HepG2 (cell line): ENCODE results near the gene PTCH1. TPM values are rescaled to one million over a fixed set of nuclear protein-coding genes. Genes with fewer than 3 reads are reported as not detected.

Source experiments
- ATAC-seq: fragments of 200-7000 bp; cut with Tn5 transposase; 3 replicates; pipeline ENCODE4 v1.9.1; 2020; ENCODE audit warnings: mild to moderate bottlenecking, moderate library complexity
- BruUV-seq: library from RNA; stranded (reverse); fragments of 400-500 nt; replicated peaks from 2 replicates; lab custom pipeline; 2021; lab: Mats Ljungman, UMichigan
- CTCF ChIA-PET: fragments of 300-600 bp; formaldehyde crosslinking; extraction: SDS; loops from one replicate; lab custom pipeline; 2021; ENCODE audit warnings: low total read pairs, inconsistent platforms, low intra/inter-chr PET ratio; lab: Yijun Ruan, JAX
- POLR2A ChIA-PET: fragments of 350-600 bp; sonication (Branson Sonifier 250); formaldehyde crosslinking; loops from one replicate; lab custom pipeline; 2020; ENCODE audit warnings: antibody characterized with exemption, inconsistent platforms; lab: Yijun Ruan, JAX
- DNase-seq: peaks from one replicate; pipeline ENCODE4 v3.0.0-alpha.2; 2015; ENCODE audit warnings: low spot score
- FAIRE-seq: peaks from 3 replicates; lab custom pipeline; 2011; peaks lifted over from hg19 to GRCh38; lab: Jason Lieb, UNC
- H2AFZ ChIP-seq: one replicate; pipeline ENCODE4 v1.6.1; 2011; ENCODE audit warnings: low read length, inconsistent platforms
- H3K27ac ChIP-seq: fragments of 300-600 bp; 3 replicates; pipeline ENCODE4 v1.8.0; 2011; ENCODE audit warnings: mixed run types, mild to moderate bottlenecking, mixed read lengths, low read length, inconsistent platforms; ENCODE audit not compliant: insufficient read depth; ENCODE audit errors: extremely low read length
- H3K27me3 ChIP-seq, 2 experiments: fragments of 200-600 bp in 1 of 2; 2 replicates in 1 of 2; 3 replicates in 1 of 2; pipeline versions ENCODE4 v1.6.0 to v1.8.0; 2011; ENCODE audit warnings: low read length in 2 of 2, mild to moderate bottlenecking in 2 of 2, moderate library complexity in 2 of 2, inconsistent platforms in 1 of 2; ENCODE audit not compliant: insufficient read depth in 2 of 2, control insufficient read depth in 1 of 2
- H3K36me3 ChIP-seq, 2 experiments: fragments of 200-600 bp in 1 of 2; replicated peaks in 1 of 2; 2 replicates in 1 of 2; 3 replicates in 1 of 2; pipeline versions ENCODE4 v1.5.1 to v1.8.0; 2011; ENCODE audit warnings: low read length in 2 of 2, inconsistent platforms in 1 of 2; ENCODE audit not compliant: insufficient read depth in 2 of 2, control insufficient read depth in 1 of 2
- H3K4me1 ChIP-seq: 2 replicates; pipeline ENCODE4 v1.5.1; 2012; ENCODE audit warnings: low read length, inconsistent platforms; ENCODE audit not compliant: insufficient read depth
- H3K4me2 ChIP-seq: 2 replicates; pipeline ENCODE4 v1.6.0; 2011; ENCODE audit warnings: low read depth, low read length, inconsistent platforms
- H3K4me3 ChIP-seq, 3 experiments: fragments of 200-600 bp in 1 of 3; sonication (generic), shearing (Covaris generic) in 1 of 3; replicated peaks in 1 of 3; 2 replicates each; pipeline ENCODE4 v1.5.1; 2011 to 2016; ENCODE audit warnings: low read length in 3 of 3, inconsistent platforms in 2 of 3, low read depth in 2 of 3, mild to moderate bottlenecking in 2 of 3, control low read depth in 1 of 3, mixed read lengths in 1 of 3; ENCODE audit not compliant: insufficient read depth in 1 of 3
- H3K79me2 ChIP-seq: one replicate; pipeline ENCODE4 v1.6.1; 2011; ENCODE audit warnings: low read length, inconsistent platforms; ENCODE audit not compliant: insufficient read depth
- H3K9ac ChIP-seq: 2 replicates; pipeline ENCODE4 v1.6.0; 2011; ENCODE audit warnings: mild to moderate bottlenecking, low read depth, low read length, inconsistent platforms; ENCODE audit not compliant: insufficient read depth
- H3K9me3 ChIP-seq: 2 replicates; pipeline ENCODE4 v1.5.1; 2012; ENCODE audit warnings: mild to moderate bottlenecking, low read length
- H4K20me1 ChIP-seq: 2 replicates; pipeline ENCODE4 v1.6.0; 2011; ENCODE audit warnings: inconsistent platforms, mild to moderate bottlenecking, low read length, moderate library complexity; ENCODE audit not compliant: insufficient read depth
- CC2D1A ChIP-seq: sonication (generic); formaldehyde crosslinking; IDR thresholded peaks from 2 replicates; pipeline ENCODE4 v1.8.1; 2023; ENCODE audit warnings: mild to moderate bottlenecking, missing genetic modification reagents
- PCBP1 ChIP-seq: fragments of 200-400 bp; formaldehyde crosslinking; IDR thresholded peaks from 2 replicates; pipeline ENCODE4 v1.6.1; 2017; ENCODE audit warnings: mild to moderate bottlenecking, low read depth, low read length, borderline replicate concordance
- SYNCRIP ChIP-seq: fragments of 200-400 bp; formaldehyde crosslinking; IDR thresholded peaks from 2 replicates; pipeline ENCODE4 v1.6.1; 2018; ENCODE audit warnings: mild to moderate bottlenecking, low read depth, low read length; ENCODE audit not compliant: insufficient read depth
- WGBS: methylation state at CpG from one replicate; pipeline ENCODE4 v1.1.6; 2017; ENCODE audit warnings: low lambda C conversion rate; 5-methylcytosine and 5-hydroxymethylcytosine counted together
- in situ Hi-C: cut with HindIII; loops from 2 replicates; pipeline ENCODE4 v1.10.0; 2017; ENCODE audit warnings: low pct_unique_long_range_greater_than_20kb; ENCODE audit not compliant: extremely low pct_ligation_motif_present
- intact Hi-C: fragments of 100-400 bp; cut with micrococcal nuclease; formaldehyde crosslinking; loops from one replicate; pipeline ENCODE4 v1.10.0; 2022; ENCODE audit not compliant: unreplicated experiment
- polyA plus RNA-seq, 8 experiments: library from polyadenylated mRNA; depleted of rRNA in 3 of 8; stranded (reverse) in 7 of 8; unstranded in 1 of 8; fragments of >200 nt; fragmentation: Illumina TruSeq in 4 of 8; extraction: Trizol in 4 of 8; gene quantifications; 2 replicates each; pipeline versions ENCODE4 v1.2.1 to v1.2.3, GENCODE V29; 2011 to 2016; ENCODE audit warnings: low read depth in 4 of 8, missing spikeins in 1 of 8, mixed read lengths in 1 of 8; ENCODE audit not compliant: insufficient read depth in 1 of 8
- total RNA-seq, 5 experiments: library from RNA; depleted of rRNA; stranded (reverse); fragments of >200 nt; fragmentation: Illumina TruSeq; extraction: Trizol; gene quantifications; 2 replicates each; pipeline ENCODE4 v1.2.3, GENCODE V29; 2016; ENCODE audit warnings: low read depth in 1 of 5
- TF ChIP-seq, protein P1 (sequence below): sonication (generic); formaldehyde crosslinking; IDR thresholded peaks from 2 replicates; pipeline ENCODE4 v1.4.0; 2020; ENCODE audit warnings: missing genetic modification reagents, mild to moderate bottlenecking, borderline replicate concordance
- TF ChIP-seq, protein P2 (sequence below): sonication (generic); formaldehyde crosslinking; IDR thresholded peaks from 2 replicates; pipeline ENCODE4 v1.4.0; 2020; ENCODE audit warnings: mild to moderate bottlenecking, missing genetic modification reagents
- TF ChIP-seq, protein P3 (sequence below): sonication (generic); formaldehyde crosslinking; IDR thresholded peaks from 2 replicates; pipeline ENCODE4 v1.4.0; 2020; ENCODE audit warnings: missing genetic modification reagents, borderline replicate concordance

PTCH1 gene
- total and polyA plus RNA-seq, 2 of the 13 experiments (the other 11 are each of a cell fraction or from before 2014, with no cell fraction given): 2.8 to 3.9 TPM

DNA sequence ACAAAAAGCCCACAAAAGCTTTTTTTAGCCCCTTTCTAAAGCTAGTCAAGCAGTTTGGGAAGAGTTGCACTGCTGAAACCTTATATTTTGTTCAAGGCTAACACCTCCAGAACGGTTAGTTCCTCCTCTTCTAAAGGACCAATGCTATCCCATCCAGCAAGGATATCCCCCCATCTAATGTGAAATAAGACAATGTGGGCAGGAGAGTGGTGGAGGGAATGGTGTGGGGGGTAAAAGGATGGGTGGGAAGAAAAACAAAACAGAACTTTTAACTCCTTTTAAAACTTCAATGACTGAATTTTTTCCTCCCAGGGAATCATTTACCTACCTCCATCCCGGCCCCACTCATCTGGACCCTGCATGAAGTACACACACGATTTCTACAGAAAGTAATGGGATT, 21.2 kb downstream of the PTCH1 start (continued):
- TF ChIP-seq, protein P1, sequence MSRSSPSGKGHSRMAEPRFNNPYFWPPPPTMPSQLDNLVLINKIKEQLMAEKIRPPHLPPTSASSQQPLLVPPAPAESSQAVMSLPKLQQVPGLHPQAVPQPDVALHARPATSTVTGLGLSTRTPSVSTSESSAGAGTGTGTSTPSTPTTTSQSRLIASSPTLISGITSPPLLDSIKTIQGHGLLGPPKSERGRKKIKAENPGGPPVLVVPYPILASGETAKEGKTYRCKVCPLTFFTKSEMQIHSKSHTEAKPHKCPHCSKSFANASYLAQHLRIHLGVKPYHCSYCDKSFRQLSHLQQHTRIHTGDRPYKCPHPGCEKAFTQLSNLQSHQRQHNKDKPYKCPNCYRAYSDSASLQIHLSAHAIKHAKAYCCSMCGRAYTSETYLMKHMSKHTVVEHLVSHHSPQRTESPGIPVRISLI (CRISPR knock-in tag): no peak
- TF ChIP-seq, protein P2, sequence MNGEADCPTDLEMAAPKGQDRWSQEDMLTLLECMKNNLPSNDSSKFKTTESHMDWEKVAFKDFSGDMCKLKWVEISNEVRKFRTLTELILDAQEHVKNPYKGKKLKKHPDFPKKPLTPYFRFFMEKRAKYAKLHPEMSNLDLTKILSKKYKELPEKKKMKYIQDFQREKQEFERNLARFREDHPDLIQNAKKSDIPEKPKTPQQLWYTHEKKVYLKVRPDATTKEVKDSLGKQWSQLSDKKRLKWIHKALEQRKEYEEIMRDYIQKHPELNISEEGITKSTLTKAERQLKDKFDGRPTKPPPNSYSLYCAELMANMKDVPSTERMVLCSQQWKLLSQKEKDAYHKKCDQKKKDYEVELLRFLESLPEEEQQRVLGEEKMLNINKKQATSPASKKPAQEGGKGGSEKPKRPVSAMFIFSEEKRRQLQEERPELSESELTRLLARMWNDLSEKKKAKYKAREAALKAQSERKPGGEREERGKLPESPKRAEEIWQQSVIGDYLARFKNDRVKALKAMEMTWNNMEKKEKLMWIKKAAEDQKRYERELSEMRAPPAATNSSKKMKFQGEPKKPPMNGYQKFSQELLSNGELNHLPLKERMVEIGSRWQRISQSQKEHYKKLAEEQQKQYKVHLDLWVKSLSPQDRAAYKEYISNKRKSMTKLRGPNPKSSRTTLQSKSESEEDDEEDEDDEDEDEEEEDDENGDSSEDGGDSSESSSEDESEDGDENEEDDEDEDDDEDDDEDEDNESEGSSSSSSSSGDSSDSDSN (CRISPR knock-in tag): no peak
- TF ChIP-seq, protein P3, sequence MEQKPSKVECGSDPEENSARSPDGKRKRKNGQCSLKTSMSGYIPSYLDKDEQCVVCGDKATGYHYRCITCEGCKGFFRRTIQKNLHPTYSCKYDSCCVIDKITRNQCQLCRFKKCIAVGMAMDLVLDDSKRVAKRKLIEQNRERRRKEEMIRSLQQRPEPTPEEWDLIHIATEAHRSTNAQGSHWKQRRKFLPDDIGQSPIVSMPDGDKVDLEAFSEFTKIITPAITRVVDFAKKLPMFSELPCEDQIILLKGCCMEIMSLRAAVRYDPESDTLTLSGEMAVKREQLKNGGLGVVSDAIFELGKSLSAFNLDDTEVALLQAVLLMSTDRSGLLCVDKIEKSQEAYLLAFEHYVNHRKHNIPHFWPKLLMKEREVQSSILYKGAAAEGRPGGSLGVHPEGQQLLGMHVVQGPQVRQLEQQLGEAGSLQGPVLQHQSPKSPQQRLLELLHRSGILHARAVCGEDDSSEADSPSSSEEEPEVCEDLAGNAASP (CRISPR knock-in tag): no peak
- no peak for TF ChIP-seq PCBP1

DNA sequence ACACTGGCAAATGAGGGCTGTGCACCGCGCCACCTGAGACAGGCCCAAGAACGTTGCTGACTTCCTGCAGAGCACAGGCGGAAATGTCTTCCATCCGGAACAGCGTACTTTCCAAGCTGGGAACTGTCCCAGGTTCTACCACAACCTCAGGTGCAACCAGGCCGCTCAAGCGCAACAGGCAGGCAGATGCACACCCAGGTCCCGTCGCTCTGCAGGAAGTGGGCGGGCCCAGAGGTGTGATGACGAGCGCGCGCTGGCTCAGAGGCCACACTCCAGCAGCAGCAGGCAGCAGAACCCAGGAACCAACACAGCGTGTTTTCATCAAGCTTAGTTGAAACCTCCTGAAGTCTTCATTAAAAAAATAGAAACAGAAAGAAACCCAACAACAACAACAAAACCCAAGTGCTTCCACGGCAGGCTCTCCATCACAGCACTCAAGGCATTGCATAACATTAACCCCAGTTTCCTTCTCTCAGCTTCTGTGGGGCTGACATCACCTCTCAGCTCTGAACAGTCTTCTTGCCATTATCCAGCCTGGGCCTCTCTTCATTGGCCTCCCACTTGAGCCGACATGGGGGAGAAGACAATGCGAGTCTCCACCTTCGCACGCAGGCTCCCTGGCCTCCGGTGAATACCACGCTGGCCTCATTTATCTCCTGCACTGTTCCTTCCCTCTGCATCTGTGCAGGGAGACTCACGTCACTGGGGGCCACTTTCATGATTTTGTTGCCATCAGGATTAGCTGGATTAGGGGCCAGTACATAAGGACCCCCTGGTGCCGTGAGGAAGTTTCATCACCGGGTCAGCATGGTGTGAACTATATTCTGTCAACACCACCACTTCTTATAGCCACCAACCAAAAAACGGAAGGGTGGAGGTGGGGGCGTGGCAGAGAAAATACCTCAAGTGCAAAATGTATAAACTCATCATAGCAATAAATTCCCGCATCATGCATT, 22.1 kb downstream of the PTCH1 start:
- no peak overlapping the region for H3K4me3 ChIP-seq

More for the DNA sequence above, 22.1 kb downstream of the PTCH1 start:
- no peak overlapping the region for H3K27ac ChIP-seq
- in situ Hi-C loops (no loop called here), intact Hi-C loops (no loop called here)
- no TSS peak for BruUV-seq
- POLR2A ChIA-PET: no interaction called here
- ATAC-seq (no peak), DNase-seq (no peak)
- H3K4me2 ChIP-seq: no peak overlapping the region
- no peaks in the 10 kb centered on the region for H3K9me3 ChIP-seq
- no peak overlapping the region for H3K9ac ChIP-seq
- CTCF ChIA-PET: no interaction called here
- H3K4me1 ChIP-seq: peaks cover 1% of the 10 kb centered on the region; the same call in 1 of the 2 replicates
- no peaks in the 10 kb centered on the region for H3K27me3 ChIP-seq
- peaks cover 7% of the 10 kb centered on the region for H3K79me2 ChIP-seq
- H3K36me3 ChIP-seq: peaks cover 0 to 17% of the 10 kb centered on the region in 2 experiments; a peak in 4 of 5 replicates
- TF ChIP-seq CC2D1A: no peak
- TF ChIP-seq SYNCRIP: no peak
- TF ChIP-seq, all 625 proteins: peak for 0
- Histone ChIP-seq H4K20me1 (no peaks in the 10 kb centered on the region), H2AFZ (no peak overlapping the region)
- FAIRE-seq: no peak
- 93% methylated on average over 24 of the region's 29 CpGs for WGBS
